SK-N-SH treated with all-trans-retinoic acid at 6 μM for 48 hours (cell line): ENCODE results near the gene PCF11.

Experiments
- GLIS3 ChIP-seq: fragments of 250-450 bp; sonication (Bioruptor Pico); IDR thresholded peaks from 2 replicates; pipeline ENCODE4 v1.5.0; 2020; ENCODE audit warnings: mild to moderate bottlenecking, moderate library complexity
- ZC3H10 ChIP-seq: fragments of 250-450 bp; sonication (Bioruptor Pico); IDR thresholded peaks from 2 replicates; pipeline ENCODE4 v1.5.1; 2021; ENCODE audit warnings: mild to moderate bottlenecking, moderate library complexity
- ZFP3 ChIP-seq: fragments of 250-450 bp; sonication (Bioruptor Pico); IDR thresholded peaks from 2 replicates; pipeline ENCODE4 v1.5.0; 2020; ENCODE audit warnings: mild to moderate bottlenecking, moderate library complexity
- ZFP30 ChIP-seq: fragments of 450-650 bp; formaldehyde crosslinking; IDR thresholded peaks from 2 replicates; pipeline ENCODE4 v1.5.0; 2022; ENCODE audit warnings: mild to moderate bottlenecking, moderate library complexity

DNA sequence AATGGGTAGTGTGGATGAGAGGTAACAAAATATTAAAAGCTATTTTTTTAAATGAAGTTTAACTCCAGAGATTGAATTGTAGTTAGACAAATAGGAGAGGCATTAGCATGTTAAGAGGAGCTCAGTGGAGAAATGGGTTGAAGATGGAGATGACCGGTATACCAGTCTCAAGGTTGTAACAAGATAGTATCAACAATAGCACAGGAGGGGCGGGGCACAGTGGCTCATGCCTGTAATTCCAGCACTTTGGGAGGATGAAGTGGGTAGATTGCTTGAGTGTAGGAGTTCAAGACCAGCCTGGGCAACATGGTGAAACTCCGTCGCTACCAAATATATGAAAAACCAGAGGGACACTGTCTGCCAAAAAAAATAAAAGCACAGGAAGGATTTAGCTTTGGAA, 30.5 kb downstream of the PCF11 start:
- TF ChIP-seq GLIS3 (CRISPR knock-in tag), result no peak
- TF ChIP-seq ZFP3 (CRISPR knock-in tag), result no peak
- TF ChIP-seq ZC3H10 (CRISPR knock-in tag), result no peak
- no peak for TF ChIP-seq ZFP30 (CRISPR knock-in tag)
